Anterior cingulate cortex (tissue), 58 donors: ENCODE measurements around the gene SLC15A5.

Experiments
- DNase-seq, 58 donors: peaks; one replicate each; lab custom pipeline; 2025; lab: John Stamatoyannopoulos, UW

The SLC15A5 gene, protein sequence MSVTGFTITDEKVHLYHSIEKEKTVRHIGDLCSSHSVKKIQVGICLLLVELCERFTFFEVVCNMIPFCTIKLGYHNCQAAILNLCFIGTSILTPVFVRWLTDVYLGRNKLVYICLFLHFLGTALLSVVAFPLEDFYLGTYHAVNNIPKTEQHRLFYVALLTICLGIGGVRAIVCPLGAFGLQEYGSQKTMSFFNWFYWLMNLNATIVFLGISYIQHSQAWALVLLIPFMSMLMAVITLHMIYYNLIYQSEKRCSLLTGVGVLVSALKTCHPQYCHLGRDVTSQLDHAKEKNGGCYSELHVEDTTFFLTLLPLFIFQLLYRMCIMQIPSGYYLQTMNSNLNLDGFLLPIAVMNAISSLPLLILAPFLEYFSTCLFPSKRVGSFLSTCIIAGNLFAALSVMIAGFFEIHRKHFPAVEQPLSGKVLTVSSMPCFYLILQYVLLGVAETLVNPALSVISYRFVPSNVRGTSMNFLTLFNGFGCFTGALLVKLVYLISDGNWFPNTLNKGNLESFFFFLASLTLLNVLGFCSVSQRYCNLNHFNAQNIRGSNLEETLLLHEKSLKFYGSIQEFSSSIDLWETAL

GRCh38 chr12:16277585-16277984 is at the start of gene SLC15A5:
Gene SLC15A5 (minus strand): TSS chr12:16277685. CDS start chr12:16277685, 0 bp downstream.
- DNase-seq, result no peak

GRCh38 chr12:16325426-16325825 is 47.9 kb upstream of the SLC15A5 start:
- DNase-seq, result no peak

GRCh38 chr12:16324772-16325171 is 47.3 kb upstream of the SLC15A5 start:
- DNase-seq, result no peak

- no peak for DNase-seq
Measured at GRCh38 chr12:16324272-16324671, 46.8 kb upstream of the SLC15A5 start.

- no peak for DNase-seq
Measured at GRCh38 chr12:16323638-16324037, 46.2 kb upstream of the SLC15A5 start.

GRCh38 chr12:16323010-16323409 is 45.5 kb upstream of the SLC15A5 start:
- DNase-seq, result no peak

GRCh38 chr12:16310934-16311333 is 33.4 kb upstream of the SLC15A5 start:
- no peak for DNase-seq

DNA sequence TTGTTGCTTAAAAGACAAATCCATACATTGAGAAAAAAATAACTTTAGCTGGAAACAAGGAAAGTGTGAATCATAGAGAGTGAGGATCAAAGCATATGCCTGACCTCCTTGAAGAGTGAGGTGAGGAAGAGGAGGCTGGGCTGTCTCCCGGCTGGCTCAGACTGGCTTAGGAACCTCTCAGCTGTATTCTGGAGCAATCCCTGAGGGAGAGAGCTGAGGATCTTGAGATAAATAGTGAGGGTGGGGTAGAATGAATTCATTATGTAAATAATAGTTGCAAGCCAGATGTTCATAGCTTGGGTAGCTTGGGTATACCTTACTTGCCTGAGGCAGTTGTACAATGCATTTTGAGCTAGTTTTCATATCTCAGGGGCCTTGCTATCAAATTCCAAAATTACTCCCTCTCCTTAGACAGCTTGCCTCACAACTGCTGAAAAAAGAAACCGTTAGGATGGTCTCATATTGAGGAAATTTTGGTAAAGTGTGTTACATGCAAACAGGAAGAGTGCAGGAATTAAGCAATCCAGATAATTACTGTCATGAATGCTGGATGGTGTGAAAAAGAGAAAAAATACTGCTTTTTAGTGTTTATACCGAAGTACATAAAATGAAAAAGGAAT is 30.5 kb upstream of the SLC15A5 start:
- no peak for DNase-seq

GRCh38 chr12:16303939-16304338 is 26.5 kb upstream of the SLC15A5 start:
- no peak for DNase-seq

DNA sequence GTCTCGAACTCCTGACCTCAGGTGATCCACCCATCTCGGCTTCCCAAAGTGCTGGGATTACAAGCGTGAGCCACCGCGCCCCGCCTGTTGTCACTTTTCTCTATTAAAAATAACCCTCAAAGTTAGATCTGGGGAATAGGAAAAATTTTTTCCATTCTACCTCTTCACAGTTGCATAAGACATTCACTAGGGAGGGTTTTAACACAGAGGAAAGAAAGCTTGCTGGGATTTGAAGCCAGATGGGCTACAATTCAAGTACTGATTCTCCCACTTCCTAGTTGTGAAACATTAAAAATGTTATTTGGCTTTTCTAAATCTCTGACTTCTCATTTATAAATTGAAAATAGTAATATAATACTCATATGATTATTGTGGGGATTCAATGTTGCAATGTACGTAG is 23.3 kb upstream of the SLC15A5 start:
- DNase-seq, result no peak

DNA sequence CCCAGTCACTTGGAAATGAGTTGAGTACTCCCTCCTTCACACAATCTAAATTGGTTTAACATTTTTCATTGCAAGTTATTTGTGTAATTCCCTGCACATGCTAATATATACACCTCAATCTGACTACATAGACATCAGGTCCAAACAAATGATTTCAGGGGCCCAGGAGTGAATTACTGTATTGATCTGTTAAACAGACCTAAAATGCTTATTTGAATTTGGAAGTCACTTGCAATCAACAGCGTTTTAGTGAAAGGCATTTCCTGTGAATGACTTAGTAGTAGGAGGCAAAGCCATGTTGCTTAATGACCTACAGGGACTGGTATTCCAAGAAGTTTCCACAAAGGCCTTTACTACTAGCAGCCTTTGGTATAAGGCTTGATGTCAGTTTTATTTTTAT is 22.6 kb upstream of the SLC15A5 start:
- no peak for DNase-seq

- DNase-seq, result no peak
Measured at GRCh38 chr12:16299403-16299802, 21.9 kb upstream of the SLC15A5 start.

DNA sequence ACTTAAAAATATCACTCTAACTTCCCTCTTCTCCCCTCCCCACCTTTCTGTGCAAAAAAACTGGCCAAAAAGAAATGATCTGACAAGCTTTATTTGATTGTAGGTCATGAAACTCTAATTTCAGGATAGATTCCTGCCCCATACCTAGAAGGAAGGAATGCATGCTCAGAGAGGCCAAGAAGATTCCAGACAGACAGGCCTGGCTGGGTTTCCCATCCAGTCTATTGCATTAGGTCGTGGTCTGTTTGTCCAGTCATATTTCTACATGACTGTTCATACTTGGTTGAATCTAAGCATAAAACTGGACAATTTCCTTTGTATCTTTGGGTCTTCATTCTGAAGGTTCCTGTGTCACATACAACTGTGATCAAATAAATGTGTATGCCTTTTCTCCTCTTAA is 20.0 kb upstream of the SLC15A5 start:
- no peak for DNase-seq

GRCh38 chr12:16294376-16294956 is 17.0 kb upstream of the SLC15A5 start:
- no peak for DNase-seq

GRCh38 chr12:16291032-16291431 is 13.5 kb upstream of the SLC15A5 start:
- no peak for DNase-seq

GRCh38 chr12:16285586-16285985 is 8.1 kb upstream of the SLC15A5 start:
- no peak for DNase-seq

GRCh38 chr12:16282978-16283377 is 5.5 kb upstream of the SLC15A5 start:
- DNase-seq, result no peak

DNA sequence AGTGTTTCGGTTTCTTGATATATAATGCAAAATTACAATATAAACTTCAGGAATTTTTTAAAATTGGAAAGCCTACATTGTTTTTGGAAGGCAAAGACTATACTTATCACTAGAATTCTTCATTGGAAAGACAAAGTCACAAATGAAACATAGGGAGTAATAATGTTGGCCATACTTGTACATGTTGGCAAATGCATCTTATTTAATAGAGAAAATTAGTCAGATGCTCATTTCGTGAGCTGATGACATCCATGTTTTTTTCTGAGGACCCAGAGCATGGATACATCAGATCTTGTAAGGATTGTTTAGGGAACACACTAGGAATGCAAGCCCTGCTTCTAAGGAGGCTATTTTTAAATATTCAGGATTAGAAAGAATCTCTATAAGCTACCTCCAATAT is 4.6 kb upstream of the SLC15A5 start:
- DNase-seq, result no peak

DNA sequence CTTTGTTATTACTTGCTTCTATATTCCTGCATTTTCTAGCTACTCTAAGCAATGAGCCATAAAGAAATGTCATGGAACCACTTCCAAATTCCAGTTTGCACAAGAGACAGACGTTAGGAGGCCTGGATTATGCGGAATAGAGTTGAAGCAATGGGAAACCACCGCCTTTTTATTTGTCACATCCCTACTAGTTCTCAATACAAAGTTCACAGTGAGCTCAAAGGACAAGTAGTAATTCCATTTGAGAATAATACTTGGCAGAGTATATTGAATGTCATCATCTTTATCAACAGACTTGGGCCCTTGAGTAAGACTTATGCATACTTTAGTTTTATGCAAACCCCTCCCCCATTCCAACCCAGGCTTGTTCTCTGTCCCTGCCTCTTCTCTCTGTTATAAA is 3.7 kb upstream of the SLC15A5 start:
- no peak for DNase-seq

DNA sequence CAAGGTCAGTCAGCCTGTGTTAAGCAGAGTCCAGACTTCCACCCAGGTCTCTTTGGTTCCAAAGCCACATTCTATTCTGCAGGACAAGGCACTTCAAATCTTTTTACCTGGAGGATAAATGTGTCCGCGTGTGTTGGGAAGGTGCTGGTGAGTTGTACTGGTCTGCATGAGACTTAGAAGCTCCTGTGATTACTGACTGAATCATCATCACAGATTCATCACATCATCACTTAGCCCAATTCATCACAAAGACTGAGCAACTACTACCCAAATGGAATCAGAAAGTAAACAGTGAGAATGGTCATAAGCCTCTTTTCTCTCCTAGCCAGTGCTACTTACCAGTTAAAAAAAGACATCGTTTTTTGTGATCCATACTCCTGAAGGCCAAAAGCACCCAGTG is 5.3 kb downstream of the SLC15A5 start:
- DNase-seq, result no peak

GRCh38 chr12:16271062-16271461 is 6.4 kb downstream of the SLC15A5 start:
- DNase-seq, result no peak
